Cardiac fibroblast (primary cell): ENCODE measurements around the gene DRD2.

ENCODE experiments used
- DNase-seq, 2 donors: peaks; one replicate each; pipeline versions ENCODE4 v3.0.0 to v3.0.0-alpha.2; 2010; ENCODE audit warnings: low read depth in 2 of 2
- H3K4me3 ChIP-seq, 2 donors: replicated peaks in 1 of 2; 1 replicate in 1 of 2; 2 replicates in 1 of 2; pipeline ENCODE4 v1.5.1; 2011; ENCODE audit warnings: low read depth in 2 of 2, low read length in 2 of 2, mild to moderate bottlenecking in 2 of 2, moderate library complexity in 1 of 2
- CTCF ChIP-seq: IDR thresholded peaks from one replicate; pipeline ENCODE4 v1.5.1; 2011; ENCODE audit warnings: low read depth, mild to moderate bottlenecking, low read length, inconsistent platforms

The DRD2 gene

DNA sequence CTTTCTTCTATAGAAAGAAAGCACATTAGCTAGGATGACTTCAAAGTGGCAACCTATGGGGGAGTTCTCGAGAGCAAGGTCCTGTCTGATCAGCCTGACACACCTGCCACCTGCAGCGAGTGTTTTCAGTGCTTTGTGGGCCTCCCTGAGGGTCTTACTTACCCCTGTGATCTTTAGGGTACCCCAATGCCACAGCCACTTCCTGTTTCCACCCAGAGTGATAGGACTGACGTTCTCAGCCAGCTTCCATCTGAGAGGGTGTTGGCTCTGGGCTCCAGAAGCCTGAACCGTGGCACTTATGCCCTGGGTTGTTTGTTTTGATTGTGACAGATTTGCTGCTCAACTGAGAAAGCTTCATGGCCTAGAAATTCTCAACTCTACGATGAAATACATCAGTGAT, 109.3 kb downstream of the DRD2 start:
- no peak overlapping the region for H3K4me3 ChIP-seq
- TF ChIP-seq CTCF, result no peak
- DNase-seq, result no peak

- no peak overlapping the region for H3K4me3 ChIP-seq
- DNase-seq, result no peak
- no peak for TF ChIP-seq CTCF
These were observed 111.1 kb downstream of the DRD2 start for GRCh38 chr11:113363996-113364641.

- DNase-seq, result no peak
- H3K4me3 ChIP-seq, result no peak overlapping the region
- TF ChIP-seq CTCF, result no peak
These were observed 111.8 kb downstream of the DRD2 start for GRCh38 chr11:113363406-113363805.
